ENCODE data around the gene ZEB2.

ZEB2 gene

DNA sequence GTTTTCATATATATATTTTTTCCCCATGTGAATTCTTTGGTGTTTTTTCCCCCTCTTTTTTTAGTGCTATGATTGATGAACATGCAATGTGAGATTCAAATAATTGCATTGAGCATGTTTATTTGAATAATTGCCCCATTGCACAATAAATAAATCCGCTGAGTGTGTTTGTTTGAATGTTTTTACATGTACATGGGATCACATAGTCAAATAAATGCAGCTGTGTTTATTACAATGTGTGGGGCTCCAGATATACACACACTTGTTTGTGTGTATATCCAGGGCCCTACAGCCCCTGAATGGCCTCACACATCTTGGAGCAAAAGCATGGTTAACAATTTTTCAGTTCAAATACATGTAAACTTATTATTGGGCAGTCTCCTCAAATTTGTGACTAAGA, 134.5 kb downstream of the ZEB2 start:
- DNase-seq (ENCODE audit: extremely low spot score) = no peak
- TF ChIP-seq HDGF (IDR thresholded peaks at IDR 0.05; ENCODE audit: borderline replicate concordance) (no peak), L3MBTL2 (conservative IDR thresholded peaks at IDR 0.05) (no peak), SUZ12 (IDR thresholded peaks at IDR 0.05) (no peak)
- POLR2A ChIA-PET = no interaction called here
- CTCF ChIA-PET = no interaction called here

DNA sequence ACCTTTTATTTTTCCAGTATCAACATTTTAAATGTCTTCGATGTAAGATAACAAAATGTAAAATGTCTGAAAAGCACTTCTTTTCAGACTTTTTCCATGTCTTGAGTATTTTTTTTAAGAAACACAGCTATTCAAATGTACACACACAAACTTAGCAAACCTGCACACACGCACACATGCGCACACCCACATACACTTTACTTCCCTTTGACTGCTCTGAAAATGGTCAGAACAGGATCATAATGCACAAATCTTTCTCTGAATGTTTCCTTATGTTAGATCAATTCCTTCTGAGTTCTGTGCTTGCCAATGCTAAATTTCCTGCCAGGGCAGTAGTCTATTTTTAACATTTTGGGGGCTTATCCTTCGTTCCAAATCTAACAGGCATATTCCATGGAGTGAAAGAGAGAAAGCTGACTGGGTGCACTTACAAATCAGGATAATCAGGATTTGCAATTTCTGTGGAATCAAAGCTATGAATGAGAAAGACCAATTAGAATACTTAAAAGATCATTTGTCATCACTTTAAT, 136.3 kb downstream of the ZEB2 start:
- ChIA-PET CTCF (no interaction called here), POLR2A (no interaction called here)
- no peak for DNase-seq (ENCODE audit: extremely low spot score)

DNA sequence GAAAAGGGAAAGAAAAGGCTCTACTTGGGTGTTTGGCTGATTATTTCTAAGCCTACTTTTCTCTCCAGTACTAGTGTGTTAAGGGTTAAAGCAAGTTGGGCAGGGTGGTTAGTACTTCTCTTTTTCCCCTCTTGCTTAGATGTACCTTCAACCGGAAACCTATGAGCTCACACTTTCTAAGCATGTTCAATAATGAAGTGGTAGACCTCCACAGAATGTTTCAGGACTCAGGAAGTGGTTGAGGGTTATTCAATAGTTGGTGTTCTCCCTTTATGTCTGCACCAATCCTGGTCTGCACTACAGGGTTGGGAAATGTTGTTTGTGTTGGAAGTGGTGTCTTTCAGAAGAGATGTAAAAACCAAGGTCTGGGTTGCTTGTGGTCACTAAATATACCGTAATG, 137.1 kb downstream of the ZEB2 start:
- no peak for DNase-seq (ENCODE audit: extremely low spot score)
- TF ChIP-seq TARDBP (IDR thresholded peaks at IDR 0.05) (no peak), HDGF (IDR thresholded peaks at IDR 0.05; ENCODE audit: borderline replicate concordance) (no peak), NFRKB (IDR thresholded peaks at IDR 0.05) (no peak), BHLHE40 (IDR thresholded peaks at IDR 0.05; ENCODE audit: borderline replicate concordance) (no peak), FOXK2 (IDR thresholded peaks at IDR 0.05) (no peak), L3MBTL2 (conservative IDR thresholded peaks at IDR 0.05) (no peak), SP1 (IDR thresholded peaks at IDR 0.05) (no peak), FOXA1 (IDR thresholded peaks at IDR 0.05) (no peak), ARNT (IDR thresholded peaks at IDR 0.05) (no peak), SUZ12 (IDR thresholded peaks at IDR 0.05) (no peak), LEF1 (IDR thresholded peaks at IDR 0.05; ENCODE audit: borderline replicate concordance) (no peak)
- TF ChIP-seq, protein P1, sequence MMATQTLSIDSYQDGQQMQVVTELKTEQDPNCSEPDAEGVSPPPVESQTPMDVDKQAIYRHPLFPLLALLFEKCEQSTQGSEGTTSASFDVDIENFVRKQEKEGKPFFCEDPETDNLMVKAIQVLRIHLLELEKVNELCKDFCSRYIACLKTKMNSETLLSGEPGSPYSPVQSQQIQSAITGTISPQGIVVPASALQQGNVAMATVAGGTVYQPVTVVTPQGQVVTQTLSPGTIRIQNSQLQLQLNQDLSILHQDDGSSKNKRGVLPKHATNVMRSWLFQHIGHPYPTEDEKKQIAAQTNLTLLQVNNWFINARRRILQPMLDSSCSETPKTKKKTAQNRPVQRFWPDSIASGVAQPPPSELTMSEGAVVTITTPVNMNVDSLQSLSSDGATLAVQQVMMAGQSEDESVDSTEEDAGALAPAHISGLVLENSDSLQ (IDR thresholded peaks at IDR 0.05) = no peak
- CTCF ChIA-PET = no interaction called here
- POLR2A ChIA-PET = no interaction called here

More for the DNA sequence above, 136.3 kb downstream of the ZEB2 start:
- TF ChIP-seq ELF4 (IDR thresholded peaks at IDR 0.05) = no peak
- TF ChIP-seq L3MBTL2 (conservative IDR thresholded peaks at IDR 0.05) = no peak
- no peak for TF ChIP-seq FOXK2 (IDR thresholded peaks at IDR 0.05)
- TF ChIP-seq, protein P1 (IDR thresholded peaks at IDR 0.05) = no peak
- no peak for TF ChIP-seq SUZ12 (IDR thresholded peaks at IDR 0.05)
- TF ChIP-seq TARDBP (IDR thresholded peaks at IDR 0.05) = no peak
- no peak for TF ChIP-seq CTBP1 (IDR thresholded peaks at IDR 0.05; ENCODE audit: borderline replicate concordance)
- no peak for TF ChIP-seq FOXM1 (IDR thresholded peaks at IDR 0.05; ENCODE audit: borderline replicate concordance)
- no peak for TF ChIP-seq LEF1 (IDR thresholded peaks at IDR 0.05; ENCODE audit: borderline replicate concordance)
- no peak for TF ChIP-seq HDGF (IDR thresholded peaks at IDR 0.05; ENCODE audit: borderline replicate concordance)
- no peak for TF ChIP-seq SP1 (IDR thresholded peaks at IDR 0.05)
- TF ChIP-seq BHLHE40 (IDR thresholded peaks at IDR 0.05; ENCODE audit: borderline replicate concordance) = no peak
- TF ChIP-seq NFRKB (IDR thresholded peaks at IDR 0.05) = no peak
- TF ChIP-seq ARNT (IDR thresholded peaks at IDR 0.05) = no peak
- TF ChIP-seq FOXA1 (IDR thresholded peaks at IDR 0.05) = no peak
- TF ChIP-seq ZNF384 (IDR thresholded peaks at IDR 0.05) = no peak

DNA sequence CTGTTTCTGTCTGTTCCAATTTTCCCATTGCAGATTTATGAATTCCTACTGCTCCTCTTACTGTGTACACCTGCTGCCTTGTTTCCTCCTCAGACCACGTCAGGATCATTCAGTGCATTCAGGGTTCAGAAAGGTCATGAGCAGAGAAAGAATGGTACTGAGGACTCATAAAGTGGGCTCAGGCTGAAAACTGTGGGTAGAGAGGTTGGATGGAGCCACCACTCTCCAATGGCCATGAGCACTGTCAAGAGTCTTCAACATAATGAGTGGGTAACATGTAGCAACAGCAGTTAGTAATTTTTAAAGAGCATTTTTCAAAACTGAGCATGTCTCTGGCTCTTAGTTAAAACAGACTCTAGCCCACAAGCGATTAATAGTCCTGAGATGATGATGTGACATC, 138.2 kb downstream of the ZEB2 start:
- ChIA-PET POLR2A (no interaction called here), CTCF (no interaction called here)
- TF ChIP-seq FOXA1 (IDR thresholded peaks at IDR 0.05) (no peak), ARNT (IDR thresholded peaks at IDR 0.05) (no peak), CTBP1 (IDR thresholded peaks at IDR 0.05; ENCODE audit: borderline replicate concordance) (no peak), LEF1 (IDR thresholded peaks at IDR 0.05; ENCODE audit: borderline replicate concordance) (no peak), L3MBTL2 (conservative IDR thresholded peaks at IDR 0.05) (no peak), FOXM1 (IDR thresholded peaks at IDR 0.05; ENCODE audit: borderline replicate concordance) (no peak), HDGF (IDR thresholded peaks at IDR 0.05; ENCODE audit: borderline replicate concordance) (no peak), FOXK2 (IDR thresholded peaks at IDR 0.05) (no peak), NFRKB (IDR thresholded peaks at IDR 0.05) (no peak), BHLHE40 (IDR thresholded peaks at IDR 0.05; ENCODE audit: borderline replicate concordance) (no peak)
- no peak for DNase-seq (ENCODE audit: extremely low spot score)

DNA sequence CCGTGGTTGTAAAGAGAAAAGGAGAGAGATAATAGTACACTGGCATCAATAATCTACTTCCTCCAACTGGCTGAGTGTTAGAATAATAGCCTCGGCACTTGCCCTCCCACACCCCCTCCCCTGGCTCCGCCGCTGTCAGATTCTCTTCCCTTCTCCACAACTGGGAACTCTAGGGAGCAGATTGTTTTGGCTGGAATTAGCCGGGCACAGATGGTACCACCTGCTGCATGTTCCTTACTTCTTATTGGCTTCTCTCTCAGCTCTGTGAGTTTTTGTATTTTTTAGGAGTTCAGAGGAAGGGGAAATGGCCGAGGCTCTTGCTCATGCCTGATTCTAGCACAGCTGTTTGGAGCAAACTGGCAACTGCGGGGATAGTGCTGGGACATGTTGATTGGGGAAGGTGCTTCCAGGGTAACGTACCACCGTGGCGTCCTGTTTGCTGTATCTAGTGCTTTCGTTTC, 140.0 kb downstream of the ZEB2 start:
- no peak for DNase-seq (ENCODE audit: extremely low spot score)
- POLR2A ChIA-PET = no interaction called here

DNA sequence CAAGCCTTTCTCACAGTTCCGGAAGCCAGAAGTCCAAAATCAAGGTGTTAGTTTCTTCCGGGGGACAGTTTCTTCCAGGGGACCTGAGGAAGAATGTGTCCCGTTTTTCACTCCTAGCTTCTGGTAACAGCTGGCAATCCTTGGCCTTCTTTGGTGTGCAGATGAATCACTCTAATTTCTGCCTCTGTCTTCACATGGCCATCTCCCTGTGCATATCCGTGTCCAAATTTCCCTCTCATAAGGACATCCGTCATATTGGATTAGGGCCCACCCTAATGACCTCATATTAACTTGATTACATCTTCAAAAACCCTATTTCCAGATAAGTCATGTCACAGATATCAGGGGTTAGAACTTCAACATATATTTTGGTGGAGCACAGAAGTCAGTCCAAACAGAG, 141.4 kb downstream of the ZEB2 start:
- no peak for DNase-seq (ENCODE audit: extremely low spot score)
- CTCF ChIA-PET = no interaction called here
- POLR2A ChIA-PET = no interaction called here
- TF ChIP-seq ZNF384 (IDR thresholded peaks at IDR 0.05) (no peak), TARDBP (IDR thresholded peaks at IDR 0.05) (no peak), SUZ12 (IDR thresholded peaks at IDR 0.05) (no peak), BHLHE40 (IDR thresholded peaks at IDR 0.05; ENCODE audit: borderline replicate concordance) (no peak), L3MBTL2 (conservative IDR thresholded peaks at IDR 0.05) (no peak), FOXK2 (IDR thresholded peaks at IDR 0.05) (no peak), LEF1 (IDR thresholded peaks at IDR 0.05; ENCODE audit: borderline replicate concordance) (no peak), ARNT (IDR thresholded peaks at IDR 0.05) (no peak), FOXA1 (IDR thresholded peaks at IDR 0.05) (no peak), FOXM1 (IDR thresholded peaks at IDR 0.05; ENCODE audit: borderline replicate concordance) (no peak), HDGF (IDR thresholded peaks at IDR 0.05; ENCODE audit: borderline replicate concordance) (no peak), CTBP1 (IDR thresholded peaks at IDR 0.05; ENCODE audit: borderline replicate concordance) (no peak), NFRKB (IDR thresholded peaks at IDR 0.05) (no peak)
- TF ChIP-seq, protein P1 (IDR thresholded peaks at IDR 0.05) = no peak

More for the DNA sequence above, 140.0 kb downstream of the ZEB2 start:
- CTCF ChIA-PET = no interaction called here
- TF ChIP-seq SP1 (IDR thresholded peaks at IDR 0.05) (no peak), ELF4 (IDR thresholded peaks at IDR 0.05) (no peak), CTBP1 (IDR thresholded peaks at IDR 0.05; ENCODE audit: borderline replicate concordance) (no peak), SUZ12 (IDR thresholded peaks at IDR 0.05) (no peak), NFRKB (IDR thresholded peaks at IDR 0.05) (no peak), FOXM1 (IDR thresholded peaks at IDR 0.05; ENCODE audit: borderline replicate concordance) (no peak), FOXA1 (IDR thresholded peaks at IDR 0.05) (no peak), LEF1 (IDR thresholded peaks at IDR 0.05; ENCODE audit: borderline replicate concordance) (no peak), L3MBTL2 (conservative IDR thresholded peaks at IDR 0.05) (no peak), ZNF384 (IDR thresholded peaks at IDR 0.05) (no peak), TARDBP (IDR thresholded peaks at IDR 0.05) (no peak), BHLHE40 (IDR thresholded peaks at IDR 0.05; ENCODE audit: borderline replicate concordance) (no peak), ARNT (IDR thresholded peaks at IDR 0.05) (no peak), FOXK2 (IDR thresholded peaks at IDR 0.05) (no peak), HDGF (IDR thresholded peaks at IDR 0.05; ENCODE audit: borderline replicate concordance) (no peak)
- TF ChIP-seq, protein P1 (IDR thresholded peaks at IDR 0.05) = no peak

Data from HEK293T (cell line).